Measurements from ENCODE around the gene ZNF280B. TPM values are rescaled to one million over a fixed set of nuclear protein-coding genes. Genes with fewer than 3 reads are reported as not detected.
"Not testable (repeated sequence)": the region's sequence is repeated elsewhere in the genome, so short reads cannot be mapped to it uniquely, and the experiment has no call there.

Gene ZNF280B
- total RNA-seq, 1 donor from 2014 or later, result 7.3 TPM

DNA sequence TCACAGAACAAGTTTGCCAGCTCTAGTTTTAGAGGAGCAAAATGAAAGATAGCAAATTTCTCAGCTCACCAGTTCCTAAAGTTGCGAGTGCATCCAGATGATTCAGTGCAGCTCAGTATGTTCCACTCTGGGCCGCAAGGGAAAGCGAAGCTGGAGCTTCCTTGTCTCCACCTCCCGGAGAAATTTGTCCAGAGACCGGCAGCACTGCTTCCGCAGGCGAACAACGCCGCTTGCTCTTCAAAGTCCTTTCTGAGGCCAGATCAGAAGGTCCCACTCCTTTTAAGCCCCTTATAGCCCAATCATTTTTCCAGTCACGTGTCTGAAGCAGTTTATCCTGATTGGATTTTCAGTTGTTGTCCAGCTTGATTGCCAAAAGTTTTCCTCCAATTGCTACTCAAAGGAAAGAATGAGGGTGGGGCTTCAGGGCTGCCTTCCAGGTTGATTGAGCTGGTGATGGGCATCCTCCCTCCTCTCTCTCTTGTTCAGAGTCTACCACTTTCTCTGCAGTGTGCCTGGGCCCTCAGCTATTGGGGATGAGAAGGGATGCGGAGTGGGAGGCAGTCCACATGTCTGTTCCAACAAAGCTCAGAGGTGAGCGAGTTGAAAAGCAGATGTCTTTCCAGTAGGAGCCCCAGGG lies 11.6 kb upstream of the ZNF280B start, which contains the start of gene ZNF280A:
TSS of gene ZNF280A (minus strand) at position 251 of the 637 bp plus-strand sequence. CDS start 4,640 bp downstream, outside the sequence.
- no peak within 1 kb of the TSS for H3K27ac Mint-ChIP-seq (ENCODE audit: unreplicated experiment)
- H3K36me3 Mint-ChIP-seq (ENCODE audit: low read depth), result no peaks in the 10 kb centered on the region
- H3K27me3 Mint-ChIP-seq (ENCODE audit: low read depth), result peaks cover 37% of the 10 kb centered on the region
- H3K4me3 Mint-ChIP-seq, result no peak within 1 kb of the TSS
- DNase-seq (ENCODE audit: low read depth, low spot score), result no peak
- peaks cover 7% of the 10 kb centered on the region for H3K9me3 Mint-ChIP-seq
- no peaks in the 10 kb centered on the region for H3K4me1 Mint-ChIP-seq
- TF ChIP-seq, protein P1, sequence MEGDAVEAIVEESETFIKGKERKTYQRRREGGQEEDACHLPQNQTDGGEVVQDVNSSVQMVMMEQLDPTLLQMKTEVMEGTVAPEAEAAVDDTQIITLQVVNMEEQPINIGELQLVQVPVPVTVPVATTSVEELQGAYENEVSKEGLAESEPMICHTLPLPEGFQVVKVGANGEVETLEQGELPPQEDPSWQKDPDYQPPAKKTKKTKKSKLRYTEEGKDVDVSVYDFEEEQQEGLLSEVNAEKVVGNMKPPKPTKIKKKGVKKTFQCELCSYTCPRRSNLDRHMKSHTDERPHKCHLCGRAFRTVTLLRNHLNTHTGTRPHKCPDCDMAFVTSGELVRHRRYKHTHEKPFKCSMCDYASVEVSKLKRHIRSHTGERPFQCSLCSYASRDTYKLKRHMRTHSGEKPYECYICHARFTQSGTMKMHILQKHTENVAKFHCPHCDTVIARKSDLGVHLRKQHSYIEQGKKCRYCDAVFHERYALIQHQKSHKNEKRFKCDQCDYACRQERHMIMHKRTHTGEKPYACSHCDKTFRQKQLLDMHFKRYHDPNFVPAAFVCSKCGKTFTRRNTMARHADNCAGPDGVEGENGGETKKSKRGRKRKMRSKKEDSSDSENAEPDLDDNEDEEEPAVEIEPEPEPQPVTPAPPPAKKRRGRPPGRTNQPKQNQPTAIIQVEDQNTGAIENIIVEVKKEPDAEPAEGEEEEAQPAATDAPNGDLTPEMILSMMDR (conservative IDR thresholded peaks at IDR 0.05), result no peak

DNA sequence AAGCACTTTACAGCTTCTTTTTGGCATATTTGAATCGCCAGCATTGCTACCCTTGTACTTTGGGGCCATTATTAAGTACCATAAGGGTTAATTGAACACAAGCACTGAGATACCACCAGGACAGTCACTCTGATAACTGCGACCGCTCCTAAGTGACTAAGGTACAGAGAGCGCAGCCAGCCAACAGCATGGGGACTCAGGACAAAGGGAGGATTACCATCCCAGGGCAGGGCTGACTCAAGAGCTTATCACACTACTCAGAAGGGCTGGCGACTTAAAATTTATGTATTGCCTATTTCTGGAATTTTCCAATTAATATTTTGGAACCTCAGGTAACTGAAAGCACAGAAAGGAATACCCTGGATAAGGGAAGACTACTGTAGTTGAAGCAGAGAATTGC lies 11.0 kb upstream of the ZNF280B start:
- peaks cover 36% of the 10 kb centered on the region for H3K27me3 Mint-ChIP-seq (ENCODE audit: low read depth)
- TF ChIP-seq, protein P1 (conservative IDR thresholded peaks at IDR 0.05), result no peak
- no peaks in the 10 kb centered on the region for H3K4me1 Mint-ChIP-seq
- DNase-seq (ENCODE audit: low read depth, low spot score), result no peak
- peaks cover 7% of the 10 kb centered on the region for H3K9me3 Mint-ChIP-seq
- H3K27ac Mint-ChIP-seq (ENCODE audit: unreplicated experiment), result no peak overlapping the region
- no peaks in the 10 kb centered on the region for H3K36me3 Mint-ChIP-seq (ENCODE audit: low read depth)
- no peak overlapping the region for H3K4me3 Mint-ChIP-seq

DNA sequence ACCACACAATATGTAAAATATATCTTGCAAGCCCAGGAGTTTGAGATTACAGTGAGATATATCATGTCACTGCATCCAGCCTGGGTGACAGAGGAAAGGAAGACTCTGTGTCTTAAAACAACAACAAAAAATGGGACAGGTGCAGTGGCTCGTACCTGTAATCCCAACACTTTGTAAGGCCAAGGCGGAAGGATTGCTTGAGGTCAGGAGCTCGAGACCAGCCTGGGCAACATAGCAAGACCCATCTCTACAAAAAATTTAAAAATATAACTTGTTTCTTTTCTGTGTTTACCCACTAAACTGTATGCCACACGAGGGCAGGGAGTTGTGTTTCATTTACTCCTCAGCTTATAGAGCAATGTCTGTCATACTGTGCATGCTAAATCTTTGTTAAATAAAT lies 8.4 kb upstream of the ZNF280B start:
- peaks cover 3% of the 10 kb centered on the region for H3K9me3 Mint-ChIP-seq
- TF ChIP-seq, protein P1 (conservative IDR thresholded peaks at IDR 0.05), result no peak
- peaks cover 51% of the 10 kb centered on the region for H3K27me3 Mint-ChIP-seq (ENCODE audit: low read depth)

DNA sequence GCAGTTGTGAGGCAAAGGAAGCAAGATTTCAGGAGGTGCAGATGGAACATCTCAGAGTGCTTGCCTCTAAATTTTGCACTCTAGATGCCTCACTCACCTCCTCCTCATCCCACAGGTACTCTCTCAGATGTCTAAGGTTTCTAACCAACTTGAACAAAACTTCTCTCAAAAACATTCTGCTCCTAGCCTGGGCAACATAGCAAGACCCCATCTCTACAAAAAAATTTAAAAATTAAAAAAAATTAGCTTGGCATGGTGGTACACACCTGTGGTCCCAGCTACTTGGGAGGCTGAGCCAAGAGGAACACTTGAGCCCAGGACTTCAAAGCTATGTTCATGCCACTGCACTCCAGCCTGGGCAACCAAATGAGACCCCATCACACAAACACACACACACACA lies 7.3 kb upstream of the ZNF280B start:
- Mint-ChIP-seq H3K27me3 (ENCODE audit: low read depth) (peaks cover 59% of the 10 kb centered on the region), H3K4me3 (no peak overlapping the region), H3K4me1 (no peaks in the 10 kb centered on the region), H3K9me3 (peaks cover 3% of the 10 kb centered on the region), H3K27ac (ENCODE audit: unreplicated experiment) (no peak overlapping the region), H3K36me3 (ENCODE audit: low read depth) (no peaks in the 10 kb centered on the region)
- no peak for DNase-seq (ENCODE audit: low read depth, low spot score)
- TF ChIP-seq, protein P1 (conservative IDR thresholded peaks at IDR 0.05), result no peak

More for the DNA sequence above, 8.4 kb upstream of the ZNF280B start:
- no peaks in the 10 kb centered on the region for H3K4me1 Mint-ChIP-seq
- DNase-seq (ENCODE audit: low read depth, low spot score), result no peak
- no peaks in the 10 kb centered on the region for H3K36me3 Mint-ChIP-seq (ENCODE audit: low read depth)
- no peak overlapping the region for H3K27ac Mint-ChIP-seq (ENCODE audit: unreplicated experiment)
- no peak overlapping the region for H3K4me3 Mint-ChIP-seq

DNA sequence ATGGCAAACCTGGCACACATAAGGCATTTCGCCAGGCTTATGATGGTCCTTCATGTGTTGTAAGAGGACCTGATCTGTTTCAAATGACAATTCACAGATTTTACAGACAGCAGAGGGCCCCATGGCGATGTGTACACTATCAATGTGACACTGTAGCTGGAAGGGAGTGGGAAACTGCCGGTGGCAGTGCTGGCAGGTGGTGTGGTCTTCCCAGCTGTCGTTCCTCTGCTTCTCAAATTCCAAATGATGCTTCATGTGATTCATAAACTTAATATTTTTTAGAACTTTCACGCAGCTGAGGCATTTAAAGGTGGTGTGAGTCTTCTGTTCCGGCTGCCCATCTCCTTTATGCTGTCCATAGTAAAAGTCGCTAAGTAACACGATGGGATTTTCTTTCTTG lies 5.9 kb upstream of the ZNF280B start:
- not testable (repeated sequence) for DNase-seq (ENCODE audit: low read depth, low spot score); H3K4me3 Mint-ChIP-seq; H3K9me3 Mint-ChIP-seq; H3K36me3 Mint-ChIP-seq (ENCODE audit: low read depth); H3K27ac Mint-ChIP-seq (ENCODE audit: unreplicated experiment); H3K4me1 Mint-ChIP-seq
- H3K27me3 Mint-ChIP-seq (ENCODE audit: low read depth), result peaks cover 59% of the 10 kb centered on the region

DNA sequence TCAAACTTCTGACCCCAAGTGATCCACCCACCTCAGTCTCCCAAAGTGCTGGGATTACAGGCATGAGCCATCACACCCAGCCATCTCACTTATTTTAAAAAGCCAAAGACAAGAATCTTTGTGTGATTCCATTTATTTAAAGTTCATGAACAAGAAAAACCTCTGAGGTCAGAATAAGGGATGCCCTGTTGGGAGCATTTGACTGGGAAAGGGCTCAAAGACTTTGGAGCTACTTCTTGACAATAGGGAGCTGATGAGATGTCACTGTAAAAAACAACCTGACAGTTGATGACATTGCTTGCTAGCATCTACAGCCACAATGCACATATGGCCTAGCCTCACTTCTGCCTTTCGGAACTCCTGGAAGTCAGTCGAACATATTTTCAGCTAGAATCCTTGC lies 5.1 kb upstream of the ZNF280B start:
- H3K36me3 Mint-ChIP-seq (ENCODE audit: low read depth), result peaks cover 4% of the 10 kb centered on the region
- H3K4me1 Mint-ChIP-seq, result no peaks in the 10 kb centered on the region
- H3K4me3 Mint-ChIP-seq, result peak overlapping the region; percentile 12
- DNase-seq (ENCODE audit: low read depth, low spot score), result no peak
- peaks cover 3% of the 10 kb centered on the region for H3K9me3 Mint-ChIP-seq
- TF ChIP-seq, protein P1 (conservative IDR thresholded peaks at IDR 0.05), result no peak
- no peak overlapping the region for H3K27ac Mint-ChIP-seq (ENCODE audit: unreplicated experiment)
- H3K27me3 Mint-ChIP-seq (ENCODE audit: low read depth), result peaks cover 59% of the 10 kb centered on the region

Data from neural crest cell (in vitro differentiated cells).